ENCODE data around the gene OFD1. TPM values are rescaled to one million over a fixed set of nuclear protein-coding genes. Genes with fewer than 3 reads are reported as not detected.

The OFD1 gene
- polyA plus RNA-seq, 1 of the 3 experiments (the other 2 are of a cell fraction): 13.4 TPM

DNA sequence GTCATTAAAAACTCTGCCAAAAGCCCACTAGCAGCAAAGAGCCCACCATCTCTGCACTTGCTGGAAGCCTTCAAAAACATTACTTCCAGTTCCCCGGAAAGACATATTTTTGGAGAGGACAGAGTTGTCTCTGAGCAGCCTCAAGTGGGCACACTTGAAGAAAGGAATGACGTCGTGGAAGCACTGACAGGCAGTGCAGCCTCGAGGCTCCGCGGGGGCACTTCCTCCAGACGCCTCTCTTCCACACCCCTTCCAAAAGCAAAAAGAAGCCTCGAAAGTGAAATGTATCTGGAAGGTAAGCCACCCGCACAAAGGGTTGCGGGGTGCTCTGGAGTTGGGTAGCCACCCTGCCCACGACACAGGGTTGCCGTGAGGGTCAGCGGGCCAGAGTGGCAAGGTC lies 25.9 kb downstream of the OFD1 start:
- Histone ChIP-seq H3K79me2 (ENCODE audit: insufficient read depth) (no peaks in the 10 kb centered on the region), H3F3A (replicated peaks; ENCODE audit: insufficient read depth) (peaks cover 3% of the 10 kb centered on the region), H3K9me3 (no peaks in the 10 kb centered on the region), H3K27ac (ENCODE audit: low read depth in 2 of 2, low read length in 1 of 2) (no peak overlapping the region), H3K9ac (no peak overlapping the region), H4K20me1 (ENCODE audit: insufficient read depth) (no peaks in the 10 kb centered on the region), H3K4me1 (ENCODE audit: control insufficient read depth in 1 of 2, insufficient read depth in 2 of 2, low read depth in 1 of 2, low read length in 1 of 2) (peaks cover 0 to 2% of the 10 kb centered on the region in 2 experiments; a peak in 1 of 4 replicates), H3K9me2 (no peaks in the 10 kb centered on the region), H3K4me3 (ENCODE audit: low read depth in 2 of 2, low read length in 1 of 2) (no peak overlapping the region), H3K27me3 (ENCODE audit: insufficient read depth) (no peaks in the 10 kb centered on the region), H2AFZ (ENCODE audit: low read depth) (no peak overlapping the region), H3K36me3 (replicated peaks in 1 of 2; ENCODE audit: control insufficient read depth in 1 of 2, insufficient read depth in 2 of 2, low read length in 1 of 2) (peaks cover 63 to 87% of the 10 kb centered on the region in 2 experiments), H3K4me2 (no peak overlapping the region)
- whole genome bisulfite sequencing (ENCODE audit: low lambda C conversion rate): 98% methylated on average over 13 of the region's 13 CpGs
- ChIA-PET CTCF (no interaction called here), POLR2A (interaction anchor here (0.6 kb wide), 1 partner anchor 1349 kb away, joined by 3 read pairs; no protein-coding TSS in a partner anchor)
- no peak for DNase-seq
- TF ChIP-seq EP300 (IDR thresholded peaks at IDR 0.05; ENCODE audit: borderline replicate concordance in 1 of 2, low read depth in 1 of 2, low read length in 1 of 2) (no peak), TCF12 (IDR thresholded peaks at IDR 0.05) (no peak), MEF2A (IDR thresholded peaks at IDR 0.05; ENCODE audit: borderline replicate concordance, low read depth) (no peak), NRF1 (IDR thresholded peaks at IDR 0.05; ENCODE audit: low read depth, low read length) (no peak), CHD2 (IDR thresholded peaks at IDR 0.05; ENCODE audit: low read length, partially characterized antibody) (no peak), JUND (IDR thresholded peaks at IDR 0.05) (no peak), RCOR1 (IDR thresholded peaks at IDR 0.05; ENCODE audit: low read length) (no peak), NFIC (IDR thresholded peaks at IDR 0.05; ENCODE audit: borderline replicate concordance) (no peak), FOXM1 (IDR thresholded peaks at IDR 0.05; ENCODE audit: low read depth) (no peak), SMC3 (IDR thresholded peaks at IDR 0.05; ENCODE audit: low read depth, low read length) (no peak), SIN3A (IDR thresholded peaks at IDR 0.05; ENCODE audit: borderline replicate concordance, low read depth, low read length) (no peak), ELF1 (IDR thresholded peaks at IDR 0.05) (no peak), YY1 (IDR thresholded peaks at IDR 0.05; ENCODE audit: low read depth) (no peak), FOSL2 (IDR thresholded peaks at IDR 0.05; ENCODE audit: borderline replicate concordance, low read depth) (no peak), GABPA (IDR thresholded peaks at IDR 0.05; ENCODE audit: low read depth) (no peak)
- TF ChIP-seq, protein P1, sequence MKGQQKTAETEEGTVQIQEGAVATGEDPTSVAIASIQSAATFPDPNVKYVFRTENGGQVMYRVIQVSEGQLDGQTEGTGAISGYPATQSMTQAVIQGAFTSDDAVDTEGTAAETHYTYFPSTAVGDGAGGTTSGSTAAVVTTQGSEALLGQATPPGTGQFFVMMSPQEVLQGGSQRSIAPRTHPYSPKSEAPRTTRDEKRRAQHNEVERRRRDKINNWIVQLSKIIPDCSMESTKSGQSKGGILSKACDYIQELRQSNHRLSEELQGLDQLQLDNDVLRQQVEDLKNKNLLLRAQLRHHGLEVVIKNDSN (IDR thresholded peaks at IDR 0.05; ENCODE audit: borderline replicate concordance, low read depth): no peak
- TF ChIP-seq, protein P2, sequence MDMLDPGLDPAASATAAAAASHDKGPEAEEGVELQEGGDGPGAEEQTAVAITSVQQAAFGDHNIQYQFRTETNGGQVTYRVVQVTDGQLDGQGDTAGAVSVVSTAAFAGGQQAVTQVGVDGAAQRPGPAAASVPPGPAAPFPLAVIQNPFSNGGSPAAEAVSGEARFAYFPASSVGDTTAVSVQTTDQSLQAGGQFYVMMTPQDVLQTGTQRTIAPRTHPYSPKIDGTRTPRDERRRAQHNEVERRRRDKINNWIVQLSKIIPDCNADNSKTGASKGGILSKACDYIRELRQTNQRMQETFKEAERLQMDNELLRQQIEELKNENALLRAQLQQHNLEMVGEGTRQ (IDR thresholded peaks at IDR 0.05; ENCODE audit: borderline replicate concordance, low read depth, low read length): no peak
- TF ChIP-seq, protein P3, sequence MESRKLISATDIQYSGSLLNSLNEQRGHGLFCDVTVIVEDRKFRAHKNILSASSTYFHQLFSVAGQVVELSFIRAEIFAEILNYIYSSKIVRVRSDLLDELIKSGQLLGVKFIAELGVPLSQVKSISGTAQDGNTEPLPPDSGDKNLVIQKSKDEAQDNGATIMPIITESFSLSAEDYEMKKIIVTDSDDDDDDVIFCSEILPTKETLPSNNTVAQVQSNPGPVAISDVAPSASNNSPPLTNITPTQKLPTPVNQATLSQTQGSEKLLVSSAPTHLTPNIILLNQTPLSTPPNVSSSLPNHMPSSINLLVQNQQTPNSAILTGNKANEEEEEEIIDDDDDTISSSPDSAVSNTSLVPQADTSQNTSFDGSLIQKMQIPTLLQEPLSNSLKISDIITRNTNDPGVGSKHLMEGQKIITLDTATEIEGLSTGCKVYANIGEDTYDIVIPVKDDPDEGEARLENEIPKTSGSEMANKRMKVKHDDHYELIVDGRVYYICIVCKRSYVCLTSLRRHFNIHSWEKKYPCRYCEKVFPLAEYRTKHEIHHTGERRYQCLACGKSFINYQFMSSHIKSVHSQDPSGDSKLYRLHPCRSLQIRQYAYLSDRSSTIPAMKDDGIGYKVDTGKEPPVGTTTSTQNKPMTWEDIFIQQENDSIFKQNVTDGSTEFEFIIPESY (IDR thresholded peaks at IDR 0.05; ENCODE audit: borderline replicate concordance, low read depth): no peak
- TF ChIP-seq, protein P4, sequence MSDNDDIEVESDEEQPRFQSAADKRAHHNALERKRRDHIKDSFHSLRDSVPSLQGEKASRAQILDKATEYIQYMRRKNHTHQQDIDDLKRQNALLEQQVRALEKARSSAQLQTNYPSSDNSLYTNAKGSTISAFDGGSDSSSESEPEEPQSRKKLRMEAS (IDR thresholded peaks at IDR 0.05; ENCODE audit: low read depth): no peak
